NCI-H2029 treated with DMSO at 0.1 percent for 48 hours (cell line): ENCODE measurements around the gene FAXDC2.
"Not testable (repeated sequence)": the region's sequence is repeated elsewhere in the genome, so short reads cannot be mapped to it uniquely, and the experiment has no call there.

ENCODE experiments used
- DNase-seq: peaks from one replicate; lab custom pipeline; 2025; lab: John Stamatoyannopoulos, UW

The FAXDC2 gene

DNA sequence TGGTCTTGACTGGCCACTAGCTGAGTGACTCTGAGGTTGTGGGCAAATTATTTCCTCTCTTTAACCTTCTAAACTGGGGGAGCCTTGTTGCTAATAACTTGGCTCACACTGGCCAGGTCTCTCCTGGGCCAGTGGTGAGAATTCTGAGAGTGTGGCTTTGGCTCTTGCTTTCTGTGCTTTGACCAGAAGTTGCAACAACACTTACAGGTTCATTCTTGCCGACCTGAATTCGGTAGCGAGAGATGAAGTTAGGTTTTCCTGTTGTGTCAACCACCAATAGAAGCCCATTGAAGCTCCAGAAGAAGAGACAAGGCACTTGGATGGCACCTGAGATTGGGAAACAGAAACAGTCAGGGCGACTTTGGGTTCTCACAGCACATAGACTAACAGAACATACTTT lies 19.8 kb downstream of the FAXDC2 start:
- DNase-seq, result no peak

DNA sequence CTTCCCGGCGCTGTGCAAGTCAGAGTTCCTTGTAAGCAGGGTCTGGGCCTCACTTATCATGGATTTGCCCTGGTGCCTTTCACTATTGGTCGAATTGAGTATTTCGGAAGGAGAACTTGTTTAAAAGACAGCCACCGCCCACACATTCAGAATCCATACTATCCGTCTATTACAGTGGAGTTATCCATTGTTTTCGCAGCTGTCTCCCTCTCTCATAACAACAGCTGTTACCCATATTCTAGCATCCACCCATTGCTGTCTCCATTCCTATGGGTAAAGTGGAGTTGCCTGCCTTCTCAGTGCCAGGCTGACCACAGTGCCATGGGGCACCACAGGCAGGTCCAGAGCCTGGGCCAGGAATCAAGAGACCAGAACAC lies 20.2 kb downstream of the FAXDC2 start:
- DNase-seq, result no peak

- DNase-seq, result peak; percentile 95
These were observed 20.7 kb downstream of the FAXDC2 start for GRCh38 chr5:154829589-154830218.

GRCh38 chr5:154829181-154829588 lies 21.2 kb downstream of the FAXDC2 start:
- peak; percentile 93 for DNase-seq

- no peak for DNase-seq
These were observed 26.3 kb downstream of the FAXDC2 start for GRCh38 chr5:154824070-154824469.

GRCh38 chr5:154823605-154824004 lies 26.8 kb downstream of the FAXDC2 start:
- no peak for DNase-seq

- not testable (repeated sequence) for DNase-seq
These were observed 27.5 kb downstream of the FAXDC2 start for GRCh38 chr5:154822896-154823295.

- no peak for DNase-seq
These were observed 30.0 kb downstream of the FAXDC2 start for GRCh38 chr5:154820383-154820782.

DNA sequence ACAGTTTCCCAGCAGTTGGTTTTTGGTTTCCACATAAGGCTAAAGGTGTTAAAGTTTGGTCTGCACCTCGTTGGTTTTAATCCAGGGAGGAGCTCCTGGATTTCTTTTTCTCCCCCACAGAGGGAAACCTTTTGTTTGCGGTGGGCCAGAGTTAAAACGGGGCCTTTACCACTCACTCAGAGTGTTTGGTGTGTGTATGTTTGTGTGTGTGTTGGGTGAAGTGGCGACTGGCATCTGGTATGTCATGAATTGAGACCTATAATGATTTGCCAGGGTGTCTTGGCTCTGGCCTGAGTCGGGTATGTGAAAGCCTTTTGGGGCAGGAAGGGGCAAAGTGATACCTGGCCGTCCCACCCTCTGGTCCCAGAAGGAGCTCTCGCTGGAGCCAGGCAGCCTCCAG lies 30.9 kb downstream of the FAXDC2 start:
- DNase-seq, result no peak

DNA sequence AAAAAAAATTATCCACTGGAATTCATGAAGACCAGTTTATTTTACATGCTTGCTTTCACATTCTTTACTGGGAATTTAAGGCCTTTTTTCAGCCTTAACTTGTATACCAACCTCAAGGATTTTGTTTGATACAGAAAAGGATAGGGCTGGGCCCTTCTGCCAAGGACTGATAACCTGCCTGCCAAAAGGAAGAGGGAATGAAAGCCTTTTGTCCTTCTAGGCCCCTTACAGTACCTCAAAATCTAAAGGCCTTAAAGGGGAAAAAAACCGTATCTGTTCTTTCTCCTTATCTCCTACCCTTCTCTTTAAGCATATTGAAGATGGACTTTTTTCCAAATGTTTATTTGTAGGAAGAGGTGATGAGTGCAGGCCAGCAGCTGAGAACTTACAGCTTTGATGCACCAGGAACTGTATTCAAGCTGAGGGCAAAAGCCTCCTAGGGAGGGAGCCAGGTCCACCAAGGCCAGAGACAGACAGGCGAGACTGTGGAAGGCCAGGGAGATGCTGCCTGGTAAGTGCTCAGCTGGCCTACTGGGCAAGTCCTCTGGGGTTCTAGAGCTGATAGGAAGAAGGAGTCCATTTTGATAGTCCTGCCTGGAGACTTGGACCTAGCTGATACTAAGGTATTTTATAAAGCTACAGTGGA lies 31.8 kb downstream of the FAXDC2 start:
- DNase-seq, result no peak

DNA sequence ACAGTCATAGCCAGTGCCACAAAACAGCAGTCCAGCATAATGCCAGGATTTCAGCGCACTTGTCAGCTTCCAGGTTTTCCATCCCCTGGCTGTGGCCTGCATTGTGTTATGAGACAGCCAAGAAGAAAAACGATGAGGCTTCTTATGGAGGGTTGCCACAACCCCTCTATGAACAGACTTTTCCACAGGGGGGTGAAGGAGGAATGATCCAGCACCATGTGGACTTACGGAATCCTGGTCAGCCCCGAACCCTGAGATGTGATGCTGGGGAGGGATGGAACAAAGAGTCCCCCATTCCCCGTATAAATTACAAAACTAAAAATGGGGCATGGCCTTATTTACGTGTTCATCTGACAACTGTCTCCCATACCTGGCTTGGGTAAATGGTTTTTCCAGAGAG lies 32.6 kb downstream of the FAXDC2 start:
- no peak for DNase-seq

DNA sequence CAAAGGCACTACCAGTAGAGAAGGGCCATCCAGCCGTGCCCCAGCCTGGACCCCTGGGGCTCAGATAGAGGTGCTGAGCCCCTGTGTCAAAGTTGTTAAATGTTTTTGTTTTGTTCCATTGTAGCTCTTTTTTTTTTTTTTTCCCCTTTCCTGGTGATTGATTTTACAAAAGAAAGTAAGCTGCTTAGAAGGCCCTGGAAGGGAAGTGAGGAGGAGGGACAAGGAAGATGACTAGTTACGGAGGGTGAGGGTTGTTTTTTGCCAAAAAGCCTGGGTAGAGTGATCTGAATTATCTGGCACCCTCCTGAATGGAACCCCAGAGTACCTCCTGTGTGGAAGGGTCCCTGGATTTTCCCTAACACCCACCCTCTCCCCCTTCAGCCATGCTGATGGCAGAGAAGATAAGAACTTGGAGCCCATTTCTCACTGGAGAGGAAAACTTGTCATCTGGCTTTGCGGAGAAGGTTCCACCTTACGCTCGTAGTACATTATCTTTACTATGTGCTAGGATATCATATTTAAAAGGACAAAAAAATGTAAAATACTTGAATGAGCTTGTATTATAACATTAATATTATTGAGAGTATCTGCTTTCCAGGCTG lies 33.4 kb downstream of the FAXDC2 start:
- DNase-seq, result no peak

GRCh38 chr5:154815684-154816247 lies 34.6 kb downstream of the FAXDC2 start:
- DNase-seq, result no peak

- no peak for DNase-seq
These were observed 35.4 kb downstream of the FAXDC2 start for GRCh38 chr5:154815025-154815424.

GRCh38 chr5:154813736-154814135 lies 36.7 kb downstream of the FAXDC2 start:
- no peak for DNase-seq

- no peak for DNase-seq
These were observed 37.2 kb downstream of the FAXDC2 start for GRCh38 chr5:154813158-154813557.

DNA sequence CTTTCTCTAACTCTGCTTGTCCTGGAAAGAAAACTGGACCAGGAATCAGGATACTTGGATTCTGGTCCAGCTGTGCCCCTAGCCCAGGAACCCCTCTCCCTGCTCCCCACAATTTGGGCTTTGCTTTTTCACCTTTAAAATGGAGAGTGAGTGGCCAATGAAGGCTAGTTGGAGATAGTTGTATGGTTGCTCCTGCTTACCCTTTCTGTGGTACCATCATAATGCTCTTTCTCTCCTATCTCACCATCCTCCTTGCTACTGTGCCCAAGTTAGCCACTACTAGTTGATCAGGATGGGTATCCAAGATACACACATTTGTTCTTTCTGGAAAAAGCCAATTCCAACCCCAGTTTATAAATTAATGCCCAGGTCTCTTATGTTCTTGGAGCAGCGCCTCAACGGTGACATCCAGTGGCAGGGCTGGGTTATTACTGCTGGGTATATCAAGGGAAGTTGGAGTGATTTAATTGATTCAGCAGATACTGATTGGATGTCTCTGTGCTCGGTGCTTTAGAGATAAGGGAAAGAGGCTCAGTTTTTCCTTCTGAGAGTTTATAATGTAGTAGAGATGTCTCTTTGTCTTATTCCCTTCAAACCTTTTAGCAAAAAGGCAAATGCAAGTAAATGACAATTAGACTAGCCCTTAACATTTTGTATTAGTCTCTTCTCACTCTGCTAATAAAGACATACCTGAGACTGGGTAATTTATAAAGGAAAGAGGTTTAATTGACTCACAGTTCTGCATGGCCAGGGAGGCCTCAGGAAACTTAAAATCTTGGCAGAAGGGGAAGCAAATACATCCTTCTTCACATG lies 38.5 kb downstream of the FAXDC2 start:
- peak; percentile 58 for DNase-seq

GRCh38 chr5:154811239-154811638 lies 39.2 kb downstream of the FAXDC2 start:
- no peak for DNase-seq

GRCh38 chr5:154806176-154806575 lies 44.2 kb downstream of the FAXDC2 start:
- DNase-seq, result no peak

DNA sequence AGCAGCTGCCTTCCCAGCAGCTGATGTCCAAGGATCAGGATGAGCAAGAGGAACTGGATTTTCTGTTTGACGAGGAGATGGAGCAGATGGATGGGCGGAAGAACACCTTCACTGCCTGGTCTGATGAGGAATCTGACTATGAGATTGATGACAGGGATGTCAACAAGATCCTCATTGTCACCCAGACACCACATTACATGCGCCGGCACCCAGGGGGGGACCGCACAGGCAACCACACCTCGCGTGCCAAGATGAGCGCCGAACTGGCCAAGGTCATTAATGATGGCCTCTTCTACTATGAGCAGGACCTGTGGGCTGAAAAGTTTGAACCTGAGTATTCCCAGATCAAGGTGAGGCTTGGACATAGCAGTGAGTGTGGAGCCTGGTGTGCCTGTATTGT lies 48.4 kb downstream of the FAXDC2 start:
- DNase-seq, result no peak

GRCh38 chr5:154801083-154801482 lies 49.3 kb downstream of the FAXDC2 start:
- no peak for DNase-seq

GRCh38 chr5:154800582-154800981 lies 49.8 kb downstream of the FAXDC2 start:
- no peak for DNase-seq
